MCF 10A (cell line): Measurements from ENCODE around the gene MBIP. TPM values are rescaled to one million over a fixed set of nuclear protein-coding genes. Genes with fewer than 3 reads are reported as not detected.

Experiments
- BruUV-seq: library from RNA; stranded (reverse); fragments of 400-500 nt; replicated peaks from 2 replicates; lab custom pipeline; 2021; lab: Mats Ljungman, UMichigan
- CTCF ChIA-PET: fragments of 300-600 bp; sonication (Branson Sonifier 250); formaldehyde crosslinking; extraction: SDS; loops from one replicate; lab custom pipeline; 2021; ENCODE audit warnings: antibody characterized with exemption, inconsistent platforms; lab: Yijun Ruan, JAX
- POLR2A ChIA-PET: fragments of 300-600, 350-650 bp; sonication (Branson Sonifier 250); formaldehyde crosslinking; extraction: SDS; loops from one replicate; lab custom pipeline; 2020; ENCODE audit warnings: antibody characterized with exemption, inconsistent platforms; lab: Yijun Ruan, JAX
- DNase-seq: peaks from one replicate; pipeline ENCODE4 v3.0.0-alpha.2; 2018; ENCODE audit not compliant: unreplicated experiment
- H3K27ac Mint-ChIP-seq: one replicate; pipeline ENCODE4 v1.8.0; 2022; ENCODE audit warnings: mild to moderate bottlenecking, low read depth, mixed read lengths; ENCODE audit not compliant: unreplicated experiment
- H3K27me3 Mint-ChIP-seq: one replicate; pipeline ENCODE4 v1.8.0; 2022; ENCODE audit warnings: mixed read lengths; ENCODE audit not compliant: insufficient read depth, unreplicated experiment
- H3K36me3 Mint-ChIP-seq: one replicate; pipeline ENCODE4 v1.8.0; 2022; ENCODE audit warnings: mild to moderate bottlenecking, moderate library complexity, mixed read lengths; ENCODE audit not compliant: insufficient read depth, unreplicated experiment
- H3K4me1 Mint-ChIP-seq: one replicate; pipeline ENCODE4 v1.8.0; 2022; ENCODE audit warnings: mixed read lengths; ENCODE audit not compliant: insufficient read depth, unreplicated experiment
- H3K4me3 Mint-ChIP-seq: one replicate; pipeline ENCODE4 v1.8.0; 2022; ENCODE audit warnings: mild to moderate bottlenecking, moderate library complexity, mixed read lengths; ENCODE audit not compliant: unreplicated experiment
- H3K9me3 Mint-ChIP-seq: one replicate; pipeline ENCODE4 v1.8.0; 2022; ENCODE audit warnings: mixed read lengths; ENCODE audit not compliant: unreplicated experiment
- intact Hi-C: fragments of 100-400 bp; cut with micrococcal nuclease; formaldehyde crosslinking; loops from 2 replicates; pipeline ENCODE4 v1.14.1; 2022
- total RNA-seq: library from RNA; stranded (reverse); gene quantifications from 2 replicates; pipeline ENCODE4 v1.2.3, GENCODE V29; 2022
- TF ChIP-seq, protein P1 (sequence below): fragments of 200-600 bp; IDR thresholded peaks from one replicate; pipeline ENCODE4 v1.8.0; 2022; ENCODE audit warnings: antibody characterized with exemption, mild to moderate bottlenecking; ENCODE audit not compliant: unreplicated experiment

The MBIP gene
- total RNA-seq, 1 experiment from 2014 or later = 20.9 TPM

GRCh38 chr14:36281309-36281708, 39.1 kb downstream of the MBIP start:
- H3K9me3 Mint-ChIP-seq = no peaks in the 10 kb centered on the region
- no peak overlapping the region for H3K4me3 Mint-ChIP-seq
- peaks cover 12% of the 10 kb centered on the region for H3K27me3 Mint-ChIP-seq
- ChIA-PET CTCF (no interaction called here), POLR2A (no interaction called here)
- intact Hi-C loops = no loop called here
- no peak for DNase-seq
- no TSS peak for BruUV-seq
- TF ChIP-seq, protein P1, sequence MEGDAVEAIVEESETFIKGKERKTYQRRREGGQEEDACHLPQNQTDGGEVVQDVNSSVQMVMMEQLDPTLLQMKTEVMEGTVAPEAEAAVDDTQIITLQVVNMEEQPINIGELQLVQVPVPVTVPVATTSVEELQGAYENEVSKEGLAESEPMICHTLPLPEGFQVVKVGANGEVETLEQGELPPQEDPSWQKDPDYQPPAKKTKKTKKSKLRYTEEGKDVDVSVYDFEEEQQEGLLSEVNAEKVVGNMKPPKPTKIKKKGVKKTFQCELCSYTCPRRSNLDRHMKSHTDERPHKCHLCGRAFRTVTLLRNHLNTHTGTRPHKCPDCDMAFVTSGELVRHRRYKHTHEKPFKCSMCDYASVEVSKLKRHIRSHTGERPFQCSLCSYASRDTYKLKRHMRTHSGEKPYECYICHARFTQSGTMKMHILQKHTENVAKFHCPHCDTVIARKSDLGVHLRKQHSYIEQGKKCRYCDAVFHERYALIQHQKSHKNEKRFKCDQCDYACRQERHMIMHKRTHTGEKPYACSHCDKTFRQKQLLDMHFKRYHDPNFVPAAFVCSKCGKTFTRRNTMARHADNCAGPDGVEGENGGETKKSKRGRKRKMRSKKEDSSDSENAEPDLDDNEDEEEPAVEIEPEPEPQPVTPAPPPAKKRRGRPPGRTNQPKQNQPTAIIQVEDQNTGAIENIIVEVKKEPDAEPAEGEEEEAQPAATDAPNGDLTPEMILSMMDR = no peak
- no peaks in the 10 kb centered on the region for H3K4me1 Mint-ChIP-seq
- no peak overlapping the region for H3K27ac Mint-ChIP-seq
- H3K36me3 Mint-ChIP-seq = no peaks in the 10 kb centered on the region

GRCh38 chr14:36279306-36280190, 40.9 kb downstream of the MBIP start:
- intact Hi-C loops = no loop called here
- no peak for DNase-seq
- H3K36me3 Mint-ChIP-seq = no peaks in the 10 kb centered on the region
- peaks cover 12% of the 10 kb centered on the region for H3K27me3 Mint-ChIP-seq
- no peaks in the 10 kb centered on the region for H3K9me3 Mint-ChIP-seq
- no peaks in the 10 kb centered on the region for H3K4me1 Mint-ChIP-seq
- POLR2A ChIA-PET = interaction anchor here (0.7 to 0.8 kb wide), 2 partner anchors 15 to 26 kb away, joined by 3 to 4 read pairs; no protein-coding TSS in a partner anchor
- no TSS peak for BruUV-seq
- TF ChIP-seq, protein P1 = no peak
- CTCF ChIA-PET = no interaction called here
- H3K4me3 Mint-ChIP-seq = no peak overlapping the region
- H3K27ac Mint-ChIP-seq = no peak overlapping the region

DNA sequence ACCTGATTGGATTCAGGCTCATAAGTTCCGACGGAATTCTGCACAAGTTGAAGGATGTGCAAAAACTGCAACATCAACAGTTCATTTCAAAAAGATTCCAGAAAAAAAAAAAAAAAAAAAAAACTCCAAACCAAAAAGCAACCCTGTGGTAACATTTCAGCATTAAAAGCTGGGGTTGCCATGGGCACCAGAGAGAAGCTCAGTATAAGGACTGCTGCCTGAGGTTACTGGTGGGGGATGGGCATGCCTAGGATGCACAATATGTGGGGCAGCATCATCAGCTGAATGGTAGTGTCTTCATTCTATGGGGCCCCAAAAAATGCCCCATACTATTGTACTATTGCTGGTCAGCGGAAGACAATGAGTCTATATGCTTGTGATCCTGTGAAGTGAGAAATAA, 44.7 kb downstream of the MBIP start:
- DNase-seq = no peak
- POLR2A ChIA-PET = no interaction called here
- Mint-ChIP-seq H3K4me1 (peaks cover 5% of the 10 kb centered on the region), H3K27ac (no peak overlapping the region), H3K27me3 (peaks cover 12% of the 10 kb centered on the region), H3K9me3 (no peaks in the 10 kb centered on the region), H3K36me3 (no peaks in the 10 kb centered on the region), H3K4me3 (no peak overlapping the region)
- intact Hi-C loops = no loop called here
- CTCF ChIA-PET = interaction anchor here (0.7 kb wide), 1 partner anchor 9 kb away, joined by 3 read pairs; no protein-coding TSS in a partner anchor
- BruUV-seq = no TSS peak
- TF ChIP-seq, protein P1 = no peak

GRCh38 chr14:36271939-36272907, 48.2 kb downstream of the MBIP start:
- ChIA-PET POLR2A (no interaction called here), CTCF (interaction anchor here (0.6 to 1.2 kb wide), 3 partner anchors 14 to 137 kb away, joined by 3 read pairs; no protein-coding TSS in a partner anchor)
- Mint-ChIP-seq H3K9me3 (no peaks in the 10 kb centered on the region), H3K4me1 (peaks cover 5% of the 10 kb centered on the region), H3K27me3 (peaks cover 7% of the 10 kb centered on the region), H3K27ac (no peak overlapping the region), H3K36me3 (no peaks in the 10 kb centered on the region), H3K4me3 (no peak overlapping the region)
- TF ChIP-seq, protein P1 = no peak
- no peak for DNase-seq
- intact Hi-C loops = no loop called here
- no TSS peak for BruUV-seq
